IMR-90 (cell line): ENCODE measurements around the gene SDK1. TPM values are rescaled to one million over a fixed set of nuclear protein-coding genes. Genes with fewer than 3 reads are reported as not detected.

Experiments used
- ATAC-seq: fragments of 200-7000 bp; cut with Tn5 transposase; 2 replicates; pipeline ENCODE4 v1.9.1; 2020; ENCODE audit warnings: low read depth, mild to moderate bottlenecking, moderate library complexity
- BruUV-seq: library from RNA; stranded (reverse); fragments of 400-500 nt; replicated peaks from 2 replicates; lab custom pipeline; 2021; lab: Mats Ljungman, UMichigan
- CTCF ChIA-PET: fragments of 300-600 bp; formaldehyde crosslinking; extraction: SDS; loops from one replicate; lab custom pipeline; 2021; ENCODE audit warnings: antibody characterized with exemption; lab: Yijun Ruan, JAX
- POLR2A ChIA-PET: fragments of 300-600 bp; sonication (Branson Sonifier 250); formaldehyde crosslinking; loops from one replicate; lab custom pipeline; 2022; ENCODE audit warnings: antibody characterized with exemption; ENCODE audit not compliant: unreplicated experiment; lab: Charles Lee
- DNase-seq: peaks from one replicate; pipeline ENCODE4 v3.0.0; 2013
- H2AFZ ChIP-seq: replicated peaks from 2 replicates; pipeline ENCODE3; 2013; ENCODE audit warnings: low read length, mild to moderate bottlenecking; ENCODE audit not compliant: poor library complexity
- H2AK5ac ChIP-seq: 2 replicates; pipeline ENCODE4 v1.6.1; 2013; ENCODE audit warnings: low read depth, low read length, inconsistent platforms
- H2AK9ac ChIP-seq: replicated peaks from 2 replicates; pipeline ENCODE3; 2013; ENCODE audit warnings: mild to moderate bottlenecking, low read depth, low read length, moderate library complexity; ENCODE audit not compliant: poor library complexity
- H2BK120ac ChIP-seq: 2 replicates; pipeline ENCODE4 v1.6.1; 2013; ENCODE audit warnings: low read depth, low read length, inconsistent platforms
- H2BK15ac ChIP-seq: 3 replicates; pipeline ENCODE4 v1.6.1; 2013; ENCODE audit warnings: low read depth, low read length, inconsistent platforms
- H2BK20ac ChIP-seq: 2 replicates; pipeline ENCODE4 v1.6.1; 2013; ENCODE audit warnings: low read depth, mild to moderate bottlenecking, inconsistent platforms, low read length, moderate library complexity
- H2BK5ac ChIP-seq: 2 replicates; pipeline ENCODE4 v1.6.1; 2013; ENCODE audit warnings: mild to moderate bottlenecking, low read depth, low read length, inconsistent platforms; ENCODE audit not compliant: poor library complexity, severe bottlenecking
- H3K14ac ChIP-seq: replicated peaks from 2 replicates; pipeline ENCODE4 v1.6.1; 2013; ENCODE audit warnings: low read depth, low read length, inconsistent platforms
- H3K18ac ChIP-seq: 2 replicates; pipeline ENCODE4 v1.6.1; 2013; ENCODE audit warnings: low read depth, low read length, control low read depth
- H3K23ac ChIP-seq: 2 replicates; pipeline ENCODE4 v1.6.1; 2013; ENCODE audit warnings: low read depth, low read length, inconsistent platforms
- H3K27ac ChIP-seq: 2 replicates; pipeline ENCODE4 v1.5.1; 2013; ENCODE audit warnings: mild to moderate bottlenecking, control low read depth, low read length; ENCODE audit not compliant: insufficient read depth
- H3K27me3 ChIP-seq: 2 replicates; pipeline ENCODE4 v1.6.1; 2013; ENCODE audit warnings: low read length; ENCODE audit not compliant: control insufficient read depth, insufficient read depth
- H3K36me3 ChIP-seq: 2 replicates; pipeline ENCODE4 v1.6.1; 2013; ENCODE audit warnings: low read length, mixed read lengths; ENCODE audit not compliant: control insufficient read depth, insufficient read depth
- H3K4ac ChIP-seq: 2 replicates; pipeline ENCODE4 v1.6.1; 2013; ENCODE audit warnings: low read depth, low read length, inconsistent platforms
- H3K4me1 ChIP-seq: 2 replicates; pipeline ENCODE4 v1.6.1; 2013; ENCODE audit warnings: low read length, mixed read lengths; ENCODE audit not compliant: control insufficient read depth, insufficient read depth
- H3K4me2 ChIP-seq: 2 replicates; pipeline ENCODE4 v1.6.1; 2013; ENCODE audit warnings: low read depth, mild to moderate bottlenecking, control low read depth, low read length, moderate library complexity
- H3K4me3 ChIP-seq: 2 replicates; pipeline ENCODE4 v1.5.1; 2013; ENCODE audit warnings: low read depth, mild to moderate bottlenecking, control low read depth, low read length, moderate library complexity; ENCODE audit not compliant: insufficient read depth
- H3K56ac ChIP-seq: 2 replicates; pipeline ENCODE4 v1.6.1; 2013; ENCODE audit warnings: low read length, inconsistent platforms; ENCODE audit not compliant: insufficient read depth; ENCODE audit errors: extremely low read depth
- H3K79me1 ChIP-seq, 2 experiments: 2 replicates each; pipeline ENCODE4 v1.6.1; 2013; ENCODE audit warnings: low read length in 2 of 2, inconsistent platforms in 1 of 2, low read depth in 1 of 2
- H3K9ac ChIP-seq: 2 replicates; pipeline ENCODE4 v1.6.1; 2013; ENCODE audit warnings: low read depth, low read length, control low read depth
- H3K9me1 ChIP-seq: 2 replicates; pipeline ENCODE4 v1.6.1; 2013; ENCODE audit warnings: low read length, inconsistent platforms; ENCODE audit not compliant: insufficient read depth
- H3K9me3 ChIP-seq: 2 replicates; pipeline ENCODE4 v1.6.1; 2013; ENCODE audit warnings: low read length; ENCODE audit not compliant: control insufficient read depth, insufficient read depth
- H4K20me1 ChIP-seq: 2 replicates; pipeline ENCODE4 v1.6.1; 2013; ENCODE audit warnings: low read length, inconsistent platforms; ENCODE audit not compliant: insufficient read depth
- H4K5ac ChIP-seq: 2 replicates; pipeline ENCODE4 v1.6.1; 2013; ENCODE audit warnings: mild to moderate bottlenecking, low read depth, low read length, control low read depth
- H4K8ac ChIP-seq, 2 experiments: 2 replicates each; pipeline ENCODE4 v1.6.1; 2013; ENCODE audit warnings: low read depth in 2 of 2, low read length in 2 of 2, control low read depth in 1 of 2, inconsistent platforms in 1 of 2
- H4K91ac ChIP-seq: 2 replicates; pipeline ENCODE4 v1.6.1; 2013; ENCODE audit warnings: low read depth, low read length, inconsistent platforms; ENCODE audit not compliant: insufficient read depth
- RAD21 ChIP-seq: IDR thresholded peaks from 2 replicates; pipeline ENCODE4 v1.6.1; 2012; ENCODE audit warnings: low read length, improper control_type of control experiment
- WGBS, 2 experiments: methylation state at CpG; one replicate each; pipeline versions ENCODE4 v1.1.5 to v1.1.7; 2013; ENCODE audit warnings: missing lambda C conversion rate in 2 of 2; ENCODE audit not compliant: insufficient read length in 1 of 2; ENCODE audit errors: extremely low coverage in 2 of 2; 5-methylcytosine and 5-hydroxymethylcytosine counted together
- dilution Hi-C: fragments of 300-500 bp; cut with HindIII; formaldehyde crosslinking; loops from one replicate; pipeline ENCODE4 v1.14.3; 2018; ENCODE audit warnings: low sequenced_read_pairs; ENCODE audit not compliant: unreplicated experiment
- in situ Hi-C: fragments of 300-500 bp; cut with MboI; formaldehyde crosslinking; loops from 3 replicates; pipeline ENCODE4 v1.14.3; 2019; ENCODE audit warnings: low sequenced_read_pairs, inconsistent platforms, mixed read lengths
- intact Hi-C: fragments of 100-400 bp; cut with micrococcal nuclease; formaldehyde crosslinking; loops from 2 replicates; pipeline ENCODE4 v1.10.0; 2022
- polyA plus RNA-seq, 3 experiments: library from polyadenylated mRNA; depleted of rRNA; stranded (reverse); fragments of >200 nt; gene quantifications; 2 replicates each; pipeline ENCODE4 v1.2.3, GENCODE V29; 2012; ENCODE audit warnings: low replicate concordance in 1 of 3
- total RNA-seq: library from RNA; depleted of rRNA; stranded (reverse); fragments of >200 nt; gene quantifications from 2 replicates; pipeline ENCODE4 v1.2.3, GENCODE V29; 2012

Gene SDK1
- total and polyA plus RNA-seq, 2 of the 4 experiments (the other 2 are of a cell fraction), result 1.5 to 1.6 TPM

DNA sequence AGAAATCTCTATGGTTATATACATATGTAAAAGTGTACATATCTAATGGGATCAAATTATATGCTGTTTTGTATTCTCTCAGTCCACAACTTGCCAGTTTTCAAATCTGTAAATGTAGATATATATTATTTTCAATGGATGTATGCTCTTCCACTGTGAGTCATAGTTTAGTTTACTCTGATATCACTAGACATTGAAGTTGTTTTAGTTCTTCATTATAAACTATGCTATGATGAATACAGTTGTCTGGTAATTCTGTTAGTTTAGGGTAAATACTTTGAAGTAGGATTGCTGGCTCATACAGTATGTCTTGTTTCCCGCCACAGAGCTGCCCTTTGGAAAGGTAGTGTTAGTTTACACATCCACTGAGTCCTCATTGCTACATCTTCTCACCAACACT, 25.2 kb downstream of the SDK1 start:
- no peaks in the 10 kb centered on the region for H3K9me3 ChIP-seq
- H3K14ac ChIP-seq, result no peak overlapping the region
- no CpG with 5 or more reads among the region's 1 CpG for WGBS, 2 experiments
- no peak overlapping the region for H2BK120ac ChIP-seq
- H3K23ac ChIP-seq, result no peak overlapping the region
- no peaks in the 10 kb centered on the region for H3K9me1 ChIP-seq
- in situ Hi-C loops (no loop called here), intact Hi-C loops (no loop called here), dilution Hi-C loops (no loop called here)
- H3K27me3 ChIP-seq, result no peaks in the 10 kb centered on the region
- no peak overlapping the region for H3K27ac ChIP-seq
- no peak overlapping the region for H2BK5ac ChIP-seq
- no peak overlapping the region for H4K8ac ChIP-seq
- no peak overlapping the region for H3K4ac ChIP-seq
- no peak overlapping the region for H4K5ac ChIP-seq
- H4K20me1 ChIP-seq, result no peaks in the 10 kb centered on the region
- no peak overlapping the region for H3K4me2 ChIP-seq
- no peak overlapping the region for H2BK20ac ChIP-seq
- no peak overlapping the region for H2AK5ac ChIP-seq
- BruUV-seq, result no TSS peak
- H3K18ac ChIP-seq, result no peak overlapping the region
- no peak overlapping the region for H2AK9ac ChIP-seq
- H3K9ac ChIP-seq, result no peak overlapping the region
- H3K79me1 ChIP-seq, result no peaks in the 10 kb centered on the region
- H3K4me3 ChIP-seq, result no peak overlapping the region
- no peaks in the 10 kb centered on the region; the same call in 1 of the 2 replicates for H3K36me3 ChIP-seq
- no peak overlapping the region for H4K91ac ChIP-seq
- no peaks in the 10 kb centered on the region for H3K4me1 ChIP-seq
- H2AFZ ChIP-seq, result no peak overlapping the region
- CTCF ChIA-PET, result no interaction called here
- POLR2A ChIA-PET, result no interaction called here
- peak; percentile 73 for ATAC-seq
- DNase-seq, result peak; percentile 28
- H3K56ac ChIP-seq, result no peak overlapping the region
- no peak overlapping the region for H2BK15ac ChIP-seq
- no peak for TF ChIP-seq RAD21
